H1 (cell line): ENCODE results near the gene MSANTD7. TPM values are rescaled to one million over a fixed set of nuclear protein-coding genes. Genes with fewer than 3 reads are reported as not detected.

ENCODE experiments used
- CTBP2 ChIP-seq: IDR thresholded peaks from 2 replicates; pipeline ENCODE4 v1.7.0; 2011; ENCODE audit warnings: borderline replicate concordance, mild to moderate bottlenecking, moderate library complexity, mixed read lengths, low read length; ENCODE audit not compliant: insufficient read depth, insufficient read length
- EGR1 ChIP-seq: IDR thresholded peaks from 2 replicates; pipeline ENCODE4 v1.6.1; 2011; ENCODE audit warnings: low read depth, low read length, borderline replicate concordance
- EP300 ChIP-seq, 2 experiments: IDR thresholded peaks; 1 replicate in 1 of 2; 2 replicates in 1 of 2; pipeline ENCODE4 v1.6.1; 2011 to 2012; ENCODE audit warnings: low read depth in 2 of 2, low read length in 2 of 2, mild to moderate bottlenecking in 2 of 2, borderline replicate concordance in 1 of 2, inconsistent platforms in 1 of 2, moderate library complexity in 1 of 2
- GABPA ChIP-seq: IDR thresholded peaks from 2 replicates; pipeline ENCODE4 v1.6.1; 2011; ENCODE audit warnings: mild to moderate bottlenecking, low read length, moderate library complexity, borderline replicate concordance; ENCODE audit not compliant: insufficient read depth
- RBBP5 ChIP-seq: IDR thresholded peaks from 2 replicates; pipeline ENCODE4 v1.7.1; 2012; ENCODE audit warnings: low read depth, mild to moderate bottlenecking, inconsistent platforms, low read length, moderate library complexity, borderline replicate concordance
- SAP30 ChIP-seq: fragments of 300-600 bp; sonication (generic); IDR thresholded peaks from 2 replicates; pipeline ENCODE4 v1.7.1; 2012; ENCODE audit warnings: low read length, moderate library complexity, mild to moderate bottlenecking, inconsistent platforms; ENCODE audit not compliant: insufficient read depth, insufficient replicate concordance
- polyA plus RNA-seq, 7 experiments: library from polyadenylated mRNA; depleted of rRNA in 3 of 7; stranded (reverse) in 5 of 7; unstranded in 2 of 7; fragments of >200 nt in 5 of 7; fragments of 200-250 nt in 2 of 7; gene quantifications; 1 replicate in 5 of 7; 2 replicates in 1 of 7; 4 replicates in 1 of 7; pipeline versions ENCODE4 v1.2.1 to v1.2.3, GENCODE V29; 2011 to 2013; ENCODE audit warnings: missing spikeins in 2 of 7, mixed read lengths in 2 of 7
- total RNA-seq: library from RNA; stranded (reverse); fragmentation: NEBNext Ultra II Directional; extraction: Animal tissue kit (Norgen Biotek cat#: 25700); gene quantifications from 2 replicates; pipeline ENCODE4 v1.2.1, GENCODE V29; 2021

The MSANTD7 gene
- total and polyA plus RNA-seq, 2 of the 8 experiments (the other 6 are each of a cell fraction or from before 2014, with no cell fraction given), result 5.0 to 15.2 TPM

- TF ChIP-seq CTBP2 (no peak), SAP30 (no peak), EP300 (IDR thresholded peaks at IDR 0.05; ENCODE audit: borderline replicate concordance in 1 of 2, low read depth in 2 of 2, low read length in 2 of 2) (no peak), EGR1 (no peak), GABPA (no peak), RBBP5 (no peak)
Measured at GRCh38 chr10:14884082-14884481, 46.0 kb downstream of the MSANTD7 start (continued).

Other genes starting within 250 kb of the MSANTD7 start
- gene FAM107B, start 63.4 kb upstream of the MSANTD7 start, total RNA-seq, result 26.2 and 28.1 TPM in 2 replicates
- 4.7 and 7.5 TPM in 2 replicates for gene FAM107B, start 63.4 kb upstream of the MSANTD7 start, polyA plus RNA-seq (2011; rRNA removed)
- gene CDNF, start 269 bp upstream of the MSANTD7 start, total RNA-seq, result 0.32 and 0.36 TPM in 2 replicates
- gene CDNF, start 269 bp upstream of the MSANTD7 start, polyA plus RNA-seq (2011; rRNA removed), result 0.27 and 0.67 TPM in 2 replicates
- gene HSPA14, start within 50 bp of the MSANTD7 start, total RNA-seq, result 32.9 and 36.4 TPM in 2 replicates
- gene HSPA14, start within 50 bp of the MSANTD7 start, polyA plus RNA-seq (2011; rRNA removed), result 11.9 and 20.5 TPM in 2 replicates
- 54.9 and 62.3 TPM in 2 replicates for gene SUV39H2, start 40.6 kb downstream of the MSANTD7 start, total RNA-seq
- 11.6 and 19.4 TPM in 2 replicates for gene SUV39H2, start 40.6 kb downstream of the MSANTD7 start, polyA plus RNA-seq (2011; rRNA removed)
- 5.6 and 7.4 TPM in 2 replicates for gene DCLRE1C, start 115.8 kb downstream of the MSANTD7 start, total RNA-seq
- 0.64 and 0.77 TPM in 2 replicates for gene DCLRE1C, start 115.8 kb downstream of the MSANTD7 start, polyA plus RNA-seq (2011; rRNA removed)
- gene MEIG1, start 121.1 kb downstream of the MSANTD7 start, total RNA-seq, result not detected in 2 replicates
- gene MEIG1, start 121.1 kb downstream of the MSANTD7 start, polyA plus RNA-seq (2011; rRNA removed), result not detected in 2 replicates
- gene OLAH, start 205.6 kb downstream of the MSANTD7 start, total RNA-seq, result not detected in 2 replicates
- gene OLAH, start 205.6 kb downstream of the MSANTD7 start, polyA plus RNA-seq (2011; rRNA removed), result not detected in 2 replicates